K562 (cell line): ENCODE measurements around the gene FRRS1. TPM values are rescaled to one million over a fixed set of nuclear protein-coding genes. Genes with fewer than 3 reads are reported as not detected.

Source experiments
- E4F1 ChIP-seq: fragments of 250-450 bp; sonication (Bioruptor Pico); IDR thresholded peaks from 2 replicates; pipeline ENCODE4 v1.5.0; 2021; ENCODE audit warnings: mild to moderate bottlenecking, borderline replicate concordance
- GATA2 ChIP-seq: sonication (generic); formaldehyde crosslinking; IDR thresholded peaks from 2 replicates; pipeline ENCODE4 v1.4.0; 2020; ENCODE audit warnings: mild to moderate bottlenecking, missing genetic modification reagents
- GTF3C2 ChIP-seq: IDR thresholded peaks from 3 replicates; pipeline ENCODE4 v1.6.1; 2011; ENCODE audit warnings: borderline replicate concordance, mild to moderate bottlenecking, moderate library complexity; ENCODE audit not compliant: insufficient read length; ENCODE audit errors: extremely low read depth
- HSF4 ChIP-seq: fragments of 250-450 bp; sonication (Bioruptor Pico); IDR thresholded peaks from 2 replicates; pipeline ENCODE4 v2.1.2; 2022; ENCODE audit warnings: mild to moderate bottlenecking, moderate library complexity, borderline replicate concordance
- MTA2 ChIP-seq: fragments of 450-650 bp; IDR thresholded peaks from 2 replicates; pipeline ENCODE4 v1.6.1; 2016; ENCODE audit warnings: low read depth
- NBN ChIP-seq: fragments of 450-650 bp; IDR thresholded peaks from 2 replicates; pipeline ENCODE4 v1.6.1; 2016; ENCODE audit warnings: low read depth, mild to moderate bottlenecking
- NCOA4 ChIP-seq: fragments of 450-650 bp; IDR thresholded peaks from 2 replicates; pipeline ENCODE4 v1.6.1; 2018; ENCODE audit warnings: mild to moderate bottlenecking; ENCODE audit not compliant: partially characterized antibody
- PHB2 ChIP-seq: fragments of 450-650 bp; IDR thresholded peaks from 2 replicates; pipeline ENCODE4 v1.6.1; 2017; ENCODE audit warnings: low read depth
- RB1 ChIP-seq: fragments of 450-650 bp; IDR thresholded peaks from 2 replicates; pipeline ENCODE4 v1.6.1; 2017; ENCODE audit warnings: low read depth, mild to moderate bottlenecking
- RCOR1 ChIP-seq, 2 experiments: IDR thresholded peaks; 2 replicates each; pipeline ENCODE4 v1.6.1; 2012; ENCODE audit warnings: low read depth in 2 of 2, low read length in 2 of 2, borderline replicate concordance in 1 of 2, improper control_type of control experiment in 1 of 2
- RFX1 ChIP-seq: fragments of 450-650 bp; IDR thresholded peaks from 2 replicates; pipeline ENCODE4 v1.6.1; 2016; ENCODE audit warnings: mild to moderate bottlenecking, moderate library complexity
- SRF ChIP-seq, 2 experiments: fragments of 250-450, 450-650 bp in 1 of 2; sonication (Bioruptor Pico) in 1 of 2; sonication (generic) in 1 of 2; formaldehyde crosslinking; IDR thresholded peaks; 2 replicates each; pipeline versions ENCODE4 v1.5.0 to v1.5.1; 2020 to 2022; ENCODE audit warnings: mild to moderate bottlenecking in 1 of 2, missing genetic modification reagents in 1 of 2
- TAF1 ChIP-seq: IDR thresholded peaks from 2 replicates; pipeline ENCODE4 v1.6.1; 2011; ENCODE audit warnings: mild to moderate bottlenecking, low read length, moderate library complexity; ENCODE audit not compliant: insufficient read depth, control insufficient read depth, severe bottlenecking; ENCODE audit errors: extremely low read depth
- TARDBP ChIP-seq: fragments of 450-650 bp; IDR thresholded peaks from 2 replicates; pipeline ENCODE4 v1.6.1; 2016
- TEAD1 ChIP-seq, 2 experiments: fragments of 450-650 bp in 1 of 2; sonication (generic) in 1 of 2; formaldehyde crosslinking; IDR thresholded peaks; 2 replicates each; pipeline versions ENCODE4 v1.4.0 to v1.8.0; 2020 to 2022; ENCODE audit warnings: mild to moderate bottlenecking in 2 of 2, missing genetic modification reagents in 1 of 2
- XRCC4 ChIP-seq: IDR thresholded peaks from one replicate; pipeline ENCODE4 v1.6.1; 2011; ENCODE audit not compliant: insufficient read depth, insufficient read length; ENCODE audit errors: extremely low read depth
- ZMIZ1 ChIP-seq, 2 experiments: fragments of 150-350 bp in 1 of 2; IDR thresholded peaks; 2 replicates each; pipeline ENCODE4 v1.6.1; 2012 to 2016; ENCODE audit warnings: low read depth in 2 of 2, low read length in 2 of 2, mild to moderate bottlenecking in 1 of 2, moderate library complexity in 1 of 2
- ZNF282 ChIP-seq: sonication (generic); formaldehyde crosslinking; IDR thresholded peaks from 2 replicates; pipeline ENCODE4 v1.8.1; 2023; ENCODE audit warnings: missing genetic modification reagents
- polyA plus RNA-seq, 8 experiments: library from polyadenylated mRNA; depleted of rRNA in 4 of 8; stranded (reverse) in 5 of 8; unstranded in 3 of 8; fragments of >200 nt; fragmentation: Nextera tagmentation in 2 of 8; fragmentation: Illumina TruSeq in 1 of 8; extraction: Ambion mirVana in 2 of 8; extraction: Trizol in 1 of 8; gene quantifications; 2 replicates each; pipeline versions ENCODE4 v1.2.1 to v1.2.3, GENCODE V29; 2011 to 2014; ENCODE audit warnings: inconsistent platforms in 1 of 8, missing spikeins in 1 of 8
- total RNA-seq, 7 experiments: library from RNA; depleted of rRNA in 6 of 7; stranded (reverse); fragments of >200 nt in 6 of 7; fragmentation: Illumina TruSeq in 2 of 7; extraction: Trizol in 2 of 7; gene quantifications; 2 replicates each; pipeline versions ENCODE4 v1.2.1 to v1.2.3, GENCODE V29; 2011 to 2021; ENCODE audit warnings: low replicate concordance in 1 of 7
- TF ChIP-seq, protein P1 (sequence below): fragments of 450-650 bp; IDR thresholded peaks from 2 replicates; pipeline ENCODE4 v1.6.1; 2016; ENCODE audit warnings: low read depth, mild to moderate bottlenecking, moderate library complexity

The FRRS1 gene
- total and polyA plus RNA-seq, 9 of the 15 experiments (the other 6 are each of a cell fraction or from before 2014, with no cell fraction given) = 0.87 to 54.0 (median 23.7) TPM

GRCh38 chr1:99771513-99771918, 5.1 kb upstream of the FRRS1 start (continued):
- TF ChIP-seq TEAD1 (CRISPR knock-in tag; IDR thresholded peaks at IDR 0.05) (peak in 1 of 2 experiments; percentile 93; a peak in 2 of 4 replicates), MTA2 (peak; percentile 85), HSF4 (CRISPR knock-in tag) (no peak), RFX1 (peak; percentile 41; the same call in 1 of the 2 replicates), NBN (peak; percentile 63; the same call in 1 of the 2 replicates), GTF3C2 (no peak), GATA2 (CRISPR knock-in tag) (peak; percentile 77), XRCC4 (no peak), TARDBP (no peak; the same call in 1 of the 2 replicates), PHB2 (0 out of 2 replicates have a peak, but pooled peaks have one; percentile 33), TAF1 (no peak), ZMIZ1 (IDR thresholded peaks at IDR 0.05; ENCODE audit: low read depth in 2 of 2, low read length in 2 of 2) (no peak), RCOR1 (IDR thresholded peaks at IDR 0.05; ENCODE audit: borderline replicate concordance in 1 of 2, low read depth in 2 of 2, low read length in 2 of 2) (peak in 1 of 2 experiments; percentile 84; a peak in 2 of 4 replicates), RB1 (no peak), ZNF282 (no peak), E4F1 (CRISPR knock-in tag) (no peak), SRF (CRISPR knock-in tag; IDR thresholded peaks at IDR 0.05) (peak in 1 of 2 experiments; percentile 48; a peak in 1 of 4 replicates), NCOA4 (no peak)
- TF ChIP-seq, protein P1, sequence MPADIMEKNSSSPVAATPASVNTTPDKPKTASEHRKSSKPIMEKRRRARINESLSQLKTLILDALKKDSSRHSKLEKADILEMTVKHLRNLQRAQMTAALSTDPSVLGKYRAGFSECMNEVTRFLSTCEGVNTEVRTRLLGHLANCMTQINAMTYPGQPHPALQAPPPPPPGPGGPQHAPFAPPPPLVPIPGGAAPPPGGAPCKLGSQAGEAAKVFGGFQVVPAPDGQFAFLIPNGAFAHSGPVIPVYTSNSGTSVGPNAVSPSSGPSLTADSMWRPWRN = peak; percentile 52; the same call in 1 of the 2 replicates
